Stimulated activated CD8-positive, alpha-beta memory T cell treated with anti-CD3 and anti-CD28 coated beads, Interleukin-4, amount 100 ng/mL, for 1 hour (primary cell): Measurements from ENCODE around the gene AJM1.
"Not testable (repeated sequence)": the region's sequence is repeated elsewhere in the genome, so short reads cannot be mapped to it uniquely, and the experiment has no call there.

ENCODE experiments used
- DNase-seq, 2 donors: peaks; one replicate each; pipeline ENCODE4 v3.0.0-alpha.2; 2020; ENCODE audit warnings: low read depth in 2 of 2, low spot score in 1 of 2

The AJM1 gene

GRCh38 chr9:136867480-136867879 is 25.2 kb downstream of the AJM1 start:
- DNase-seq, result no peak

GRCh38 chr9:136867917-136868316 is 25.6 kb downstream of the AJM1 start:
- DNase-seq, result no peak

- no peak for DNase-seq
These were observed 26.4 kb downstream of the AJM1 start for GRCh38 chr9:136868644-136869043.

GRCh38 chr9:136869611-136870010 is 27.3 kb downstream of the AJM1 start:
- not testable (repeated sequence) for DNase-seq

GRCh38 chr9:136875155-136875554 is 32.9 kb downstream of the AJM1 start:
- no peak for DNase-seq

- no peak for DNase-seq
These were observed 34.2 kb downstream of the AJM1 start for GRCh38 chr9:136876476-136876875.

- no peak for DNase-seq
These were observed 38.4 kb downstream of the AJM1 start for GRCh38 chr9:136880651-136881050.

GRCh38 chr9:136881691-136882108 is 39.4 kb downstream of the AJM1 start:
- no peak for DNase-seq

- DNase-seq, result peak; percentile 74 to 86
These were observed 40.0 kb downstream of the AJM1 start for GRCh38 chr9:136882109-136882946.

- not testable (repeated sequence) for DNase-seq
These were observed 40.6 kb downstream of the AJM1 start for GRCh38 chr9:136882947-136883283.

GRCh38 chr9:136883670-136884069 is 41.4 kb downstream of the AJM1 start:
- DNase-seq, result not testable (repeated sequence)

- DNase-seq, result peak; percentile 88 to 96
These were observed 43.8 kb downstream of the AJM1 start, which contains the start of gene TRAF2 for GRCh38 chr9:136885950-136886578. TSS of gene TRAF2 (plus strand) at chr9:136886516. CDS start at chr9:136898741, 12,225 bp downstream.

- DNase-seq, result peak in 1 of 2 donors; percentile 55
These were observed 44.6 kb downstream of the AJM1 start for GRCh38 chr9:136886610-136887597.

GRCh38 chr9:136888454-136888853 is 46.2 kb downstream of the AJM1 start:
- DNase-seq, result no peak

- DNase-seq, result no peak
These were observed 47.6 kb downstream of the AJM1 start for GRCh38 chr9:136889858-136890257.

- DNase-seq, result no peak
These were observed 48.4 kb downstream of the AJM1 start for GRCh38 chr9:136890661-136891060.
